Ovary (tissue), 9 donors: ENCODE data around the gene PCNX1. TPM values are rescaled to one million over a fixed set of nuclear protein-coding genes. Genes with fewer than 3 reads are reported as not detected.
A peak's percentile ranks its signal among the peaks of the same experiment; 100 is the strongest.

Source experiments
- DNase-seq, 5 donors: peaks; one replicate each; pipeline ENCODE4 v3.0.0-alpha.2; 2019 to 2020
- H3K27ac ChIP-seq, 2 donors: fragments of 200-600 bp; one replicate each; pipeline versions ENCODE4 v1.5.1 to v1.8.0; 2019 to 2022
- H3K27me3 ChIP-seq: fragments of 200-600 bp; one replicate; pipeline ENCODE4 v1.8.0; 2022
- H3K36me3 ChIP-seq: fragments of 200-600 bp; sonication (generic); one replicate; pipeline ENCODE4 v1.5.1; 2019
- H3K4me1 ChIP-seq: one replicate; pipeline ENCODE4 v1.8.1; 2013; ENCODE audit warnings: mild to moderate bottlenecking, moderate library complexity; ENCODE audit not compliant: insufficient read depth
- H3K4me3 ChIP-seq: fragments of 200-600 bp; sonication (generic); one replicate; pipeline ENCODE4 v1.5.1; 2017
- H3K9me3 ChIP-seq, 2 donors: fragments of 200-600 bp in 1 of 2; sonication (generic) in 1 of 2; one replicate each; pipeline versions ENCODE4 v1.5.1 to v1.8.1; 2013 to 2019; ENCODE audit warnings: mild to moderate bottlenecking in 1 of 2, moderate library complexity in 1 of 2
- EP300 ChIP-seq: sonication (generic); formaldehyde crosslinking; IDR thresholded peaks from one replicate; pipeline ENCODE4 v1.6.1; 2017; ENCODE audit warnings: antibody characterized with exemption
- POLR2A ChIP-seq: fragments of 450-650 bp; IDR thresholded peaks from one replicate; pipeline ENCODE4 v1.6.1; 2017; ENCODE audit warnings: antibody characterized with exemption, mild to moderate bottlenecking, moderate library complexity
- WGBS, 3 donors: extraction: QIAGEN DNeasy Blood & Tissue Kit in 1 of 3; methylation state at CpG; one replicate each; pipeline versions ENCODE4 v1.1.5 to v1.1.7; 2013 to 2017; 5-methylcytosine and 5-hydroxymethylcytosine counted together
- intact Hi-C, 4 donors: fragments of 100-400 bp; cut with DNase I; formaldehyde crosslinking; loops; one replicate each; pipeline versions ENCODE4 v1.11.0 to v1.15.1; 2022 to 2023
- polyA plus RNA-seq, 2 donors: library from polyadenylated mRNA; stranded (reverse); fragments of 200-250 nt in 1 of 2; fragments of 350-450 nt in 1 of 2; fragmentation: Illumina TruSeq in 1 of 2; extraction: RNeasy Lipid Tissue Mini Kit (QIAGEN cat#74804) in 1 of 2; gene quantifications; one replicate each; pipeline ENCODE4 v1.2.3, GENCODE V29; 2013 to 2014
- total RNA-seq, 7 donors: library from RNA; depleted of rRNA in 2 of 7; stranded (reverse); fragments of >200 nt in 2 of 7; fragmentation: NEBNext Ultra II Directional in 3 of 7; extraction: Animal tissue kit (Norgen Biotek cat#: 25700) in 3 of 7; gene quantifications; one replicate each; pipeline versions ENCODE4 v1.1.0 to v1.2.4, GENCODE V29; 2016 to 2023
- TF ChIP-seq, protein P1 (sequence below), 3 donors: fragments of 450-650 bp in 2 of 3; fragments of 200-600 bp in 1 of 3; IDR thresholded peaks; one replicate each; pipeline versions ENCODE4 v1.5.1 to v1.8.0; 2016 to 2022; ENCODE audit warnings: antibody characterized with exemption in 3 of 3, mild to moderate bottlenecking in 1 of 3
- donor health status: DM: no; HTN: no; CAD: no; lungs with moderate emphysema.
- donor health status: DM: no; HTN: no; CAD: no.
- donor health status: Bipolar disorder and iron deficiency.
- donor health status: DM: yes; HTN: yes; CAD: no.
- donor health status: DM: no; HTN: no; CAD: no.
- donor health status: DM: yes; HTN: yes; CAD: no.

The PCNX1 gene
- total and polyA plus RNA-seq, 9 donors, result 13.3 to 101 (median 69.5) TPM

DNA sequence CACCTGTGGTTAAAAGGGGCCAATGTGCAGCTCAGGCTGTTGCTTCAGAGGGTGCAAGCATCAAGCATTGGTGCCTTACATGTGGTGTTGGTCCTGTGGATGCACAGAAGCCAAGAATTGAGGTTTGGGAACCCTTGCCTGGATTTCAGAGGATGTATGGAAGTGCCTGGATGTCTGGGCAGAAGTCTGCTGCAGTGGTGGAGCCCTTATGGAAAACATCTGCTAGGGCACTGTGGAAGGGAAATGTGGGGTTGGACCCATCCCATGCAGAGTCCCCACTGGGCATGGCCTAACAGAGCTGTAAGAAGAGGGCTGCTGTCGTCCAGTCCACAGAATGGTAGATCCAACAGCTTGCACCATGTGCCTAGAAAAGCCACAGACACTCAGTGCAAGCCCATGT, 36.6 kb downstream of the PCNX1 start:
- Histone ChIP-seq H3K36me3 (no peaks in the 10 kb centered on the region), H3K4me3 (no peak overlapping the region), H3K4me1 (no peaks in the 10 kb centered on the region), H3K27me3 (no peaks in the 10 kb centered on the region), H3K9me3 (peaks cover 0 to 16% of the 10 kb centered on the region in 2 donors), H3K27ac (no peak overlapping the region)
- WGBS, 3 donors, result 97 to 100% (median 100%) methylated on average over 1 of the region's 1 CpG
- no peak for TF ChIP-seq EP300
- TF ChIP-seq, protein P1, sequence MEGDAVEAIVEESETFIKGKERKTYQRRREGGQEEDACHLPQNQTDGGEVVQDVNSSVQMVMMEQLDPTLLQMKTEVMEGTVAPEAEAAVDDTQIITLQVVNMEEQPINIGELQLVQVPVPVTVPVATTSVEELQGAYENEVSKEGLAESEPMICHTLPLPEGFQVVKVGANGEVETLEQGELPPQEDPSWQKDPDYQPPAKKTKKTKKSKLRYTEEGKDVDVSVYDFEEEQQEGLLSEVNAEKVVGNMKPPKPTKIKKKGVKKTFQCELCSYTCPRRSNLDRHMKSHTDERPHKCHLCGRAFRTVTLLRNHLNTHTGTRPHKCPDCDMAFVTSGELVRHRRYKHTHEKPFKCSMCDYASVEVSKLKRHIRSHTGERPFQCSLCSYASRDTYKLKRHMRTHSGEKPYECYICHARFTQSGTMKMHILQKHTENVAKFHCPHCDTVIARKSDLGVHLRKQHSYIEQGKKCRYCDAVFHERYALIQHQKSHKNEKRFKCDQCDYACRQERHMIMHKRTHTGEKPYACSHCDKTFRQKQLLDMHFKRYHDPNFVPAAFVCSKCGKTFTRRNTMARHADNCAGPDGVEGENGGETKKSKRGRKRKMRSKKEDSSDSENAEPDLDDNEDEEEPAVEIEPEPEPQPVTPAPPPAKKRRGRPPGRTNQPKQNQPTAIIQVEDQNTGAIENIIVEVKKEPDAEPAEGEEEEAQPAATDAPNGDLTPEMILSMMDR (IDR thresholded peaks at IDR 0.05), result no peak
- no peak for TF ChIP-seq POLR2A
- no peak for DNase-seq
- intact Hi-C loops, result no loop called here

DNA sequence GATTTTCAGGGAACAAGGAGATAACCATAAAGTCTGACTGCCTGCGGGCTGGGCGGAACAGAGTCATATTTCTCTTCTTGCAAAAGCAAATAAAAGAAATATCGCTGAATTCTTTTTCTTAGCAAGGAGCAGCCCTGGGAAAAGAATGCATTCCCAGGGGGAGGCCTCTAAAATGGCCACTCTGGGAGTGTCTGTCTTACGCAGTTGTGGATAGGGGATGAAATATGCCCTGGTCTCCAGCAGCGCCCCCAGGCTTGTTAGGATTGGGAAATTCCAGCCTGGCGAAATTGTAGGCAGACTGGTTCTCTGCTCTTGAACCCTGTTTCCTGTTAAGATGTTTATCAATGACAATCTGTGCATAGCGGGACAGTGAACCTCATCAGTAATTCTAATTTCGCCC, 40.5 kb downstream of the PCNX1 start:
- whole genome bisulfite sequencing, 3 donors, result 97 to 98% (median 97%) methylated on average over 8 of the region's 8 CpGs
- H3K27ac ChIP-seq, result no peak overlapping the region
- H3K36me3 ChIP-seq, result no peaks in the 10 kb centered on the region
- no peak for DNase-seq
- no peak for TF ChIP-seq POLR2A
- TF ChIP-seq EP300, result no peak
- intact Hi-C loops, result no loop called here
- peaks cover 0 to 16% of the 10 kb centered on the region in 2 donors for H3K9me3 ChIP-seq
- no peak overlapping the region for H3K4me3 ChIP-seq
- no peaks in the 10 kb centered on the region for H3K4me1 ChIP-seq
- H3K27me3 ChIP-seq, result no peaks in the 10 kb centered on the region

DNA sequence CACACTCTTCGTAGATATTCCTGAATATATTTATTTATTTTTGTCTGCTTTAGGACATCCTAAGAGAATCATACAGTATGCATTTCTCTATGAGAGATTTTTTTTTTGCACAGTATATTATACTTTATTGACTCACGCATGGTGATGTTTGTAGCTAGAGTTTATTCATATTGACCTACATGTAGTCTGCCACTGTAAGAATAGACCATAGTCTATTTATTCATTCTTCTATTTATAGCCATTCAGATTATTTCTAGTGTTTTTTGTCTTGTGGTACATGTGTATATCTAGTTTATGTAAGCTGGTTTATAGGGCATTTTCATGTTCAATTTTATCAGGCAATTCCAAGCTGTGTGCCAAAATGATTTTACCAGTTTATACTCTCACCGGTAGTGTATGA, 45.2 kb downstream of the PCNX1 start:
- Histone ChIP-seq H3K36me3 (no peaks in the 10 kb centered on the region), H3K9me3 (peaks cover 0 to 6% of the 10 kb centered on the region in 2 donors), H3K27ac (no peak overlapping the region), H3K4me3 (no peak overlapping the region), H3K4me1 (no peaks in the 10 kb centered on the region), H3K27me3 (no peaks in the 10 kb centered on the region)
- TF ChIP-seq, protein P1 (IDR thresholded peaks at IDR 0.05), result no peak
- TF ChIP-seq EP300 (no peak), POLR2A (no peak)
- 93 to 96% (median 95%) methylated on average over 3 of the region's 3 CpGs for WGBS, 3 donors
- intact Hi-C loops, result no loop called here
- DNase-seq, result no peak

DNA sequence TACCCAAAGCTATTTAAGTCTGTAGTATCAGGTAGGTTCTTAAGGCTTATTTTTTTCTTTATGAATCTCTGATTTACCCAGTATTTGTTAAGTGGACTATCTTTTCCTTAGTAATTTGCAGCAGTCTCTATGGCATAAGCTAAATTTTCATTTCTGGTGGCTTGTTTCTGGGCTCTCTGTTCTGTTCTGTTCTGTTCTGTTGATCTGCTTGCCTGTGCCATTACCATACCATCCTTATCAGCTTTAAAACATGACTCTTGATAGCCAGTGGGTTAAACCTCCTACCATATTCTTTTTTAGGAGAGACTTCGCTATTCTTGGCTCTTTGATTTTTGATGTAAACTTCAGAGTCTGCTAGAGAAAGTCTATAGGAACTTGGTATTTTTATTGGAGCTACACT, 46.8 kb downstream of the PCNX1 start:
- Histone ChIP-seq H3K4me1 (no peaks in the 10 kb centered on the region), H3K4me3 (no peak overlapping the region), H3K27ac (no peak overlapping the region), H3K27me3 (no peaks in the 10 kb centered on the region), H3K9me3 (no peaks in the 10 kb centered on the region), H3K36me3 (no peaks in the 10 kb centered on the region)
- WGBS, 3 donors, result 94 to 100% (median 97%) methylated on average over 1 of the region's 1 CpG
- no peak for DNase-seq
- intact Hi-C loops, result no loop called here
- TF ChIP-seq EP300 (no peak), POLR2A (no peak)
- TF ChIP-seq, protein P1 (IDR thresholded peaks at IDR 0.05), result no peak

DNA sequence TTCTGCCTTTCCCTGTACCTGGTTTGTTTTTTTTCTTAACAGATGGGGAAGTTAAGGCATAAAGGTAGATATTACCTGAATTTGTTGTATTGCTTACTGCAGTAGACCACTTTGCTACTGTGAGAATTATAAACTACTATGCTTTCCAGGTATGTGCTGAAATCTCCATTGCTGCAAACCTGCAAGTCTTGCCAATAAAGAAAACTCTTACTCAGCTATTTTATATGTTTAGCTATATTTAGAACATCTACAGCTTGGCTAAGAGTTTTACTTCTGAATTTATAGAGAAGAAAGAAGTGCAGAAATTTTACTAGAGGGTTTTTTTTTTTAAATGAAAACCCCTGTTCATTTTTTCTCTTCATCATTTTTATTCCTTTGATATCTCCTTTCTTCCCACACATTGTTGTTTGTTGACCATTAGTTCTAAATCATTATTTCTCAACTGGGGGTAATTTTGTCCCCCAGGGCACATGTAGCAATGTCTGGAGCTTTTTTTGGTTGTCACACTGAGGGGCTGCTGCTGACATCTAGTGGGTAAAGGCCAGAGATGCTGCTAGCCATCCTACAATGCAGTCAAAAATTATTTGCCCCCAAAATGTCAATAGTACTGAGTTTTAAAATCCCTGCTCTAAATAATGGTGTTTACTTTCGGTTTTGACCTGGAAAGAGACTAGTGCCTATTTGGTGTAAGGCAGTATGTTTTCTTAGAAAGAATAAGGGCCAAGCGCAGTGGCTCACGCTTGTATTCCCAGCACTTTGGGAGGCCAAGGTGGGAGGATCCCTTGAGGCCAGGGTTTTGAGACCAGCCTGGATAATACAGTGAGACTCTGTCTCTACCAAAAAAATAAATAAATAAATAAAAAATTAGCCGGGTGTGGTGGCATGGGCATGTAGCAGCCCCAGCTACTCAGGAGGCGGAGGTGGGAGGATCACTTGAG, 48.6 kb downstream of the PCNX1 start:
- no peaks in the 10 kb centered on the region for H3K36me3 ChIP-seq
- no peak for DNase-seq
- intact Hi-C loops, result no loop called here
- no peak overlapping the region for H3K4me3 ChIP-seq
- H3K4me1 ChIP-seq, result no peaks in the 10 kb centered on the region
- H3K9me3 ChIP-seq, result no peaks in the 10 kb centered on the region
- H3K27ac ChIP-seq, result no peak overlapping the region
- no peaks in the 10 kb centered on the region for H3K27me3 ChIP-seq
- TF ChIP-seq, protein P1 (IDR thresholded peaks at IDR 0.05), result peak in 1 of 3 donors; percentile 24
- TF ChIP-seq POLR2A (no peak), EP300 (no peak)
- 75 to 78% (median 76%) methylated on average over 5 of the region's 5 CpGs for WGBS, 3 donors
